UCSD-AML1 (cell line): ENCODE results near the gene NKAIN2.
"Not testable (repeated sequence)": the region's sequence is repeated elsewhere in the genome, so short reads cannot be mapped to it uniquely, and the experiment has no call there.

Experiments
- DNase-seq: peaks from one replicate; lab custom pipeline; 2025; ENCODE audit not compliant: unreplicated experiment; lab: John Stamatoyannopoulos, UW

The NKAIN2 gene

GRCh38 chr6:124073820-124074587, 270.3 kb downstream of the NKAIN2 start:
- DNase-seq: no peak

DNA sequence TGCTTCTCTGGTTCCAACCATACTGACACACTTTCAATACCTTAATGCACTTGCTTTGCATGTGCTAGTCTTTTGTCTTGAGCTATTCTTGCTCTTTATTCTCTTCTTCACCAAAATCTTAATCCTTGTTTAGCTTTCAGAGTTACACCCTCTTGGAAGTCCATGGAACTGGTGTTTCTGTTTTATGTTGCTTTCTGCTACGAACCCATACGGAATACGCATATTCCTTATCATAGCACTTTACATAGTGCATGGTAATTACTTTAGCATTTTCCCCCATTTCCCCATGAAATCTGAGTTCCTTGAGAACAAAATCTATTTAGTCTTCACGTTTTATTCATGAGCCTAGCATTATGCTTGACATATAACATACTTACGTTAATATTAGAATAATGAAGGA, 270.9 kb downstream of the NKAIN2 start:
- no peak for DNase-seq

- DNase-seq: no peak
Measured at GRCh38 chr6:124076336-124077048, 272.8 kb downstream of the NKAIN2 start.

- DNase-seq: no peak
Measured at GRCh38 chr6:124078169-124078568, 274.5 kb downstream of the NKAIN2 start.

GRCh38 chr6:124080483-124080882, 276.8 kb downstream of the NKAIN2 start:
- DNase-seq: no peak

DNA sequence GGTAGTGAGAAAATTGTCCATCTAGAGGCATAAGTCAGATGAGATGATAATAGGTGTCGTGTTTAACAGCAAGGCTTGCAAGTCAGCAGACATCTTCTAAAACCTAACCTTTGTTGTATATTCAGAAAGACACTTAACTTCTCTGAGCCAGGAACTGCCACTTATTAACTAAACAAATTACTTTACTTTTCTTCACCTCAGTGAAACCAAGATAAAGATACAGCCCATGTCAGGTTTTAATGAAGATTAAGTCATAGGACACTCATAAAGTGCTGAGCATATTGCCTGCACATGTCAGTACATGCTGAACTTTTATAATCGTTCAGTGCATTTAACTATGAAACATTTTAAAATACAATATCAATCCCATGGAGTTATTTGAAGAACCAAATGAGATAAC, 286.8 kb downstream of the NKAIN2 start:
- no peak for DNase-seq

DNA sequence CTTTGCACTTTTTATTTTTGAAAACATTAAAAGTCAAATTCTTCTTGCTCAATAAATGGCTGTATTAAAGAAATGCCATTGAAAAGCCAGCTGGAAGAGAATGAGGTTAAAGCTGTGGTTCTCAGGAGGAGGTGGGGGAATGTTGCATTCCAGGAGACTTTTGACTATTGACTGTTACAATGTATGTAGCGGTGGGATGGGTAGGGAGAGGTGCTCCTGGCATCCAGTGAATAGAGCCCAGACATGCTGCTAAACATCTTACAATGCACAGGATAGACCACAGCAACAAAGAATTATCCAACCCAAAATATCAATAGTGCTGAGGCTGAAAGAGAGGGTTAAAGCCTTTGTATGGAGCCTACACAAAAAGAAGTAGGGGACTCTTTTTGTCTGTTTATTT, 295.9 kb downstream of the NKAIN2 start:
- DNase-seq: no peak

DNA sequence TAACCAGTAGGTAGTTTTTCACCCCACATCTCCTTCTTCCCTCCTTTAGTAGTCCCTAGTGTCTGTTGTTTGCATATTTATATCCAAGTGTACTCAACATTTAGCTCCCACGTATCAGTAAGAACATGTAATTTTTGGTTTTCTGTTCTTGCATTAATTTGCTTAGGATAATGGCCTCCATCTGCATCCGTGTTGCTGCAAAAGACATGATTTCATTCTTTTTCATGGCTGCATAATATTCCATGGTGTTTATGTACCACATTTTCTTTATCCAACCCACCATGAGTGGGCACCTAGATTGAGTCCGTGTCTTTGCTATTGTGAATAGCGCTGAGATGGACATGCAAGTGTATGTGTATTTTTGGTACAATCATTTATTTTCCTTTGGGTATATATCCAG, 306.8 kb downstream of the NKAIN2 start:
- DNase-seq: no peak

GRCh38 chr6:124119596-124119995, 315.9 kb downstream of the NKAIN2 start:
- no peak for DNase-seq

DNA sequence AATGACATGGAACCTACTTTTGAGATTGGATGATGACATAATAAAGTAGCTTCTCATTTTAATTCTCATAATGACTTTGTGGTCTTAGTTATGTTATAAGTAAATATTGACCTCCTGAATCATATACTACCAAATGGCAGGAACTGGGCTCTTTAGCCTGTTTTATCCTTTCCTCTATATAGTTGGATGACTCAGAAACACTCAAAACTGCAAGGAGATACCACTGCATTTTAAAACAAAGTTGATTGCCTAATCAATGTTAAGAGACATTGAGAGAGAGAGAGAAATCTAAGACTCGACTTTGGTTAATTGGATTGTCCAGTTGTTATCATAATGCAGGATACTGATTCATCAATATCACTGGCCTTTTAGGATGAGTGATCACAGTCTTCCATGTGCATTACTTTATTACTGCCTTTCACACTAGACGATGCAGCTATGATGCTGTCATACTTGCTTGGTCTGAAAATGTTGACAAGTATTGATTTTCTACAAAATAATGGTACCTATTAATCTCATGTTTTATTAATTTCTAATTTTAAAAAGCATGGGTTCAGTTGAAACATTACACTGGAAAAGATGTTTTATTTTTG, 320.0 kb downstream of the NKAIN2 start:
- DNase-seq: no peak

DNA sequence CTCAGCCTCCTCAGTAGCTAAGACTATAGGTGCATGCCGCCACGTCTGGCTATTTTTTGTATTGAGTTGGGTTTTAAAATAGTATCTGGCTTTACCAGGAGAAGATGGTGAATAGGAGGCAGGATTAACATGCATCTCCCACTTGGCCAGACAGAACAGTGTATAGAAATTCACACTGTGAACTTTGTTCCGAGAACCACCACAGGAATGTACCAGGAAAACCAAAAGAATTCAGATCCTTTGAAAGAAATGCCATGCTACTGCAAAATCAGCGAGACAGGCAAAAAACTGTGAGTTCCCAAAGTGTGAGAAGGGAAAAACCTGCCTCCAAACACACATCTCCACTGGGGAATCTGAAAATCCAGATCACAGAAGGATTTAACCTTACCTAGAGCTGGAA, 327.6 kb downstream of the NKAIN2 start:
- no peak for DNase-seq

DNA sequence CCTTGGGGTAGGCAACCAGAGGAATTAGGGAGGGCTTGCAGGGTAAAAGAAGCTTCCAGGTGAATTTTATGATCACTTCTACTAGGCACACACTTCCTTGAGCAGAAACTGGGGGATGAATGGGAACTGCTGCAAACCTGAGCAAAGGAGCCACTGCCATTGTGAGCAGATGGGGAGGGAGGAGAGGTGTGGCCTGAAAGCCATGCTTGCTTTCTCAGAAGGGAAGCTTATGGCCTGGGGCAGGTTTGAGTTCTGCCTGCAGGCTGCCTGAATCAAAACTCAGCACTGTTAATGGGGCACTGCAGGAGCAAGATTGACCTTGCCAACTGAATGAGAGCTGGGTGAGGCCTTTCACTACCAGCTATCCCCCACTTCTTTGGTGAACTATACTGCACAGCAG, 328.1 kb downstream of the NKAIN2 start:
- no peak for DNase-seq

- no peak for DNase-seq
Measured at GRCh38 chr6:124132256-124132655, 328.6 kb downstream of the NKAIN2 start.

DNA sequence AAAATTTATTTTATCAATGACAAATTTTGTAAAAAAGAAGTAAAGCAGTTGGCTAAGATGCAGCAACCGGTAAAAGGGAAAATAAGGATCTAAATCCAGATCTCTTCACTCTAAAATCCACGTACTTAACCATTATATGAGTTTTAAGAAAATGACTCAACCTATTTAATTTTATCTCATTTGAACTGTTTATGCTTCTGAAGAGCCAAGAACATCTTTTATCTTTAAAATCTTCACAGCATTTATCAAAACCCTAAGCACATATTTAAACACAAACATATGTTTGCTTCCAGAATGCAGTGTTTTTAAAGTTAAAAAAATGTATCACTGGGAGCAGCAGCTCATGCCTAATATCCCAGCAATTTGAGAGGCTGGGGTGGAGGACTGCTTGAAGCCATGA, 339.2 kb downstream of the NKAIN2 start:
- DNase-seq: no peak

DNA sequence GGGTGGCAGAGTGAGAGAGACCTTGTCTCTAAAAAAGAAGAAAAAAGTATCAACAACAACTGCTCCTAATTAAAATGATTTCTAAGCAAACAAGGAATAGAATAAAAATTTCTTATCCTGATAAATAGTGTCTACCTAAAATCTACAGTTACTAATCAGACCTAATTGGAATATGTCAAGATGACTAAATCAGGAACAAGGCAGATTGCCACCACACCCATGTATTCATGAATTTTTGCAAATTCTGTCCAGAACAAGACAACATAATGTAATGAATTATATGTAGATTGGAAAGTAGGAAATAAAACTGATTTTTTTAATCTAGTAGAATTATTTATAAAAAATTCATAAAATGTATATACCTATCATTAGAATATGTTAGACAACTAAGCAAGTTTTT, 339.8 kb downstream of the NKAIN2 start:
- DNase-seq: no peak

- DNase-seq: no peak
Measured at GRCh38 chr6:124147621-124148020, 344.0 kb downstream of the NKAIN2 start.

GRCh38 chr6:124148236-124148957, 344.7 kb downstream of the NKAIN2 start:
- DNase-seq: no peak

DNA sequence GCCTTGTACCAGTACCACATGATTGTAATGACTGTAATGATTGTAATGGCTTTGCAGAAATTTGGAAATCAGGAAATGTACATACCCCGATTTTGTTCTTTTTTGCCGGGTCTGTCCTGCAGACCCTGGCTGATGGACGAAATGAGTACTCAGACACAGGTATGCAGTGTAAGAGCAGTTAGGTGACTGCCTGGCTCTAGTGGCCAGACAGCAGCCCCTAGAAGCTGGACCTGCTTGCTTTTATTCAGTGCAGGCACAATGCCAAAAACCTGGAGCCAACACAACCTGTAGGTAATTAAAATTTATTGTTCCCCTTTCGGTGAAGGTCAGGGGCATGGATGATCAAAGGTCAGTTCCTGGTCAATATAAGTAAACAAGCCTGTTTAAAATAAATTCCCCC, 346.0 kb downstream of the NKAIN2 start:
- DNase-seq: no peak

- no peak for DNase-seq
Measured at GRCh38 chr6:124158024-124158423, 354.4 kb downstream of the NKAIN2 start.

GRCh38 chr6:124163676-124164075, 360.0 kb downstream of the NKAIN2 start:
- no peak for DNase-seq

DNA sequence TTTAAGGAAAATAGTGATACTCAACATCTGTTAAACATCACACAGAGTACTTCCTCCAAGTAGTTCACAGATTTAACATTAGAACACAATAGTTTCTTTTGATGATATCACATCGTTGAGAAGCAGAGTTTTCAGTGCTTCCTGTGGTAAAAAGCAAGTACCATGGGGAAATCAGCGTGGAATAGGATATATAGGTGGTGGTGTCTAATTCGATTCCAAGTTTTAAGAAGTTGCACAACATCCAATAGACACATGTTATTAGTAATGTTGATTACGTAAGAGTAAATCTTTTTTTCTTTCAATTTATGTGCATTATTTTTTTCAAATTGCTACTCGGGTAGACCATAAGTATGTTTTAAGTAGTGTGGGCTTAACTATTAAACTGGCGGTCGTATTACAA, 360.7 kb downstream of the NKAIN2 start:
- DNase-seq: no peak

GRCh38 chr6:124167249-124167648, 363.6 kb downstream of the NKAIN2 start:
- DNase-seq: not testable (repeated sequence)
